LoVo (cell line): Measurements from ENCODE around the gene CFAP57.

Experiments
- DNase-seq: peaks from one replicate; pipeline ENCODE4 v3.0.0-alpha.2; 2016; ENCODE audit warnings: low spot score

Gene CFAP57

GRCh38 chr1:43227143-43227764 lies 55.1 kb downstream of the CFAP57 start:
- DNase-seq, result peak; percentile 80

GRCh38 chr1:43229826-43230780 lies 58.0 kb downstream of the CFAP57 start:
- DNase-seq, result no peak

GRCh38 chr1:43232074-43232473 lies 59.9 kb downstream of the CFAP57 start:
- DNase-seq, result no peak

GRCh38 chr1:43232482-43232881 lies 60.4 kb downstream of the CFAP57 start:
- no peak for DNase-seq

- no peak for DNase-seq
These were observed 61.5 kb downstream of the CFAP57 start for GRCh38 chr1:43233631-43234030.

GRCh38 chr1:43234267-43234666 lies 62.1 kb downstream of the CFAP57 start:
- DNase-seq, result no peak

GRCh38 chr1:43235040-43235439 lies 62.9 kb downstream of the CFAP57 start:
- DNase-seq, result no peak

- DNase-seq, result no peak
These were observed 63.5 kb downstream of the CFAP57 start for GRCh38 chr1:43235451-43236121.

- no peak for DNase-seq
These were observed 65.0 kb downstream of the CFAP57 start for GRCh38 chr1:43237121-43237520.

GRCh38 chr1:43238085-43238484 lies 66.0 kb downstream of the CFAP57 start:
- peak; percentile 61 for DNase-seq

GRCh38 chr1:43238991-43239469 lies 66.9 kb downstream of the CFAP57 start:
- no peak for DNase-seq

- no peak for DNase-seq
These were observed 67.4 kb downstream of the CFAP57 start for GRCh38 chr1:43239484-43239883.

GRCh38 chr1:43241413-43241836 lies 69.3 kb downstream of the CFAP57 start:
- DNase-seq, result peak; percentile 41

- DNase-seq, result no peak
These were observed 71.2 kb downstream of the CFAP57 start for GRCh38 chr1:43243299-43243698.

- no peak for DNase-seq
These were observed 74.5 kb downstream of the CFAP57 start for GRCh38 chr1:43246466-43247213.

GRCh38 chr1:43247256-43247921 lies 75.3 kb downstream of the CFAP57 start:
- no peak for DNase-seq

- DNase-seq, result no peak
These were observed 78.2 kb downstream of the CFAP57 start for GRCh38 chr1:43250351-43250761.

- DNase-seq, result no peak
These were observed 78.9 kb downstream of the CFAP57 start for GRCh38 chr1:43251024-43251423.

- no peak for DNase-seq
These were observed 80.1 kb downstream of the CFAP57 start for GRCh38 chr1:43252225-43252624.

GRCh38 chr1:43253173-43253572 lies 81.0 kb downstream of the CFAP57 start:
- no peak for DNase-seq

GRCh38 chr1:43253876-43254275 lies 81.7 kb downstream of the CFAP57 start:
- no peak for DNase-seq
